Neutrophil (primary cell): ENCODE data around the gene IGFL1.
"Not testable (repeated sequence)": the region's sequence is repeated elsewhere in the genome, so short reads cannot be mapped to it uniquely, and the experiment has no call there.

Experiments
- H3K27ac ChIP-seq: fragments of 200-600 bp; sonication (generic); 2 replicates; pipeline ENCODE4 v1.5.1; 2016; ENCODE audit warnings: mild to moderate bottlenecking, moderate library complexity
- H3K27me3 ChIP-seq: fragments of 200-600 bp; sonication (generic); 2 replicates; pipeline ENCODE4 v1.6.0; 2016; ENCODE audit warnings: mild to moderate bottlenecking
- H3K36me3 ChIP-seq: fragments of 200-600 bp; sonication (generic); 2 replicates; pipeline ENCODE4 v1.5.1; 2017
- H3K4me1 ChIP-seq, 2 experiments: fragments of 200-600 bp in 1 of 2; sonication (generic) in 1 of 2; 1 replicate in 1 of 2; 2 replicates in 1 of 2; pipeline versions ENCODE4 v1.5.1 to v1.6.1; 2013 to 2016; ENCODE audit warnings: low read depth in 1 of 2, low read length in 1 of 2, mild to moderate bottlenecking in 1 of 2, moderate library complexity in 1 of 2; ENCODE audit not compliant: control insufficient read depth in 1 of 2, insufficient read depth in 1 of 2
- H3K4me3 ChIP-seq, 2 experiments: fragments of 200-600 bp in 1 of 2; sonication (generic) in 1 of 2; 1 replicate in 1 of 2; 2 replicates in 1 of 2; pipeline ENCODE4 v1.5.1; 2013 to 2016; ENCODE audit warnings: low read depth in 1 of 2, low read length in 1 of 2, mild to moderate bottlenecking in 1 of 2, moderate library complexity in 1 of 2
- H3K9me3 ChIP-seq: fragments of 200-600 bp; sonication (generic); 2 replicates; pipeline ENCODE4 v1.5.1; 2016
- TF ChIP-seq, protein P1 (sequence below): fragments of 200-600 bp; sonication (generic); IDR thresholded peaks from 2 replicates; pipeline ENCODE4 v1.5.1; 2016; ENCODE audit warnings: antibody characterized with exemption

Gene IGFL1

DNA sequence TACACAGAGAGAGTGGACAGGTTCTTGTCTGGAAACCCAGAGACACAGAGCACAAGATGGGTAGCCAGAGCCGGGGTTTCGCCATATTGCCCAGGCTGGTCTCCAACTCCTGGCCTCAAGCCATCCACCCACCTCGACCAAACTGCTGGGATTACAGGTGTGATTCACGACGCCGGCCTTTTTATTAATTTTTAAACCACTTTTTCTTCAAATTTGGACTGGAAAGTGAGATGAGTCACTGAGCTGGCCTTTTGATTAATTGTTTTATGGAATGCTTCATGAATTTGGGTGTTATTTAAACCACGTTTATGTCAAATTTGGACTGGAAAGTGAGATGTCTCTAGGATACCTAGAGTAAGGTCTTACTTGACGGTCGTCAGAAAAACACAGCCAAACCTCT, 12.1 kb upstream of the IGFL1 start:
- Histone ChIP-seq H3K4me1 (no peaks in the 10 kb centered on the region), H3K36me3 (no peaks in the 10 kb centered on the region), H3K27me3 (peaks cover 26% of the 10 kb centered on the region), H3K9me3 (no peaks in the 10 kb centered on the region), H3K27ac (no peak overlapping the region), H3K4me3 (no peak overlapping the region)
- TF ChIP-seq, protein P1, sequence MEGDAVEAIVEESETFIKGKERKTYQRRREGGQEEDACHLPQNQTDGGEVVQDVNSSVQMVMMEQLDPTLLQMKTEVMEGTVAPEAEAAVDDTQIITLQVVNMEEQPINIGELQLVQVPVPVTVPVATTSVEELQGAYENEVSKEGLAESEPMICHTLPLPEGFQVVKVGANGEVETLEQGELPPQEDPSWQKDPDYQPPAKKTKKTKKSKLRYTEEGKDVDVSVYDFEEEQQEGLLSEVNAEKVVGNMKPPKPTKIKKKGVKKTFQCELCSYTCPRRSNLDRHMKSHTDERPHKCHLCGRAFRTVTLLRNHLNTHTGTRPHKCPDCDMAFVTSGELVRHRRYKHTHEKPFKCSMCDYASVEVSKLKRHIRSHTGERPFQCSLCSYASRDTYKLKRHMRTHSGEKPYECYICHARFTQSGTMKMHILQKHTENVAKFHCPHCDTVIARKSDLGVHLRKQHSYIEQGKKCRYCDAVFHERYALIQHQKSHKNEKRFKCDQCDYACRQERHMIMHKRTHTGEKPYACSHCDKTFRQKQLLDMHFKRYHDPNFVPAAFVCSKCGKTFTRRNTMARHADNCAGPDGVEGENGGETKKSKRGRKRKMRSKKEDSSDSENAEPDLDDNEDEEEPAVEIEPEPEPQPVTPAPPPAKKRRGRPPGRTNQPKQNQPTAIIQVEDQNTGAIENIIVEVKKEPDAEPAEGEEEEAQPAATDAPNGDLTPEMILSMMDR: no peak

DNA sequence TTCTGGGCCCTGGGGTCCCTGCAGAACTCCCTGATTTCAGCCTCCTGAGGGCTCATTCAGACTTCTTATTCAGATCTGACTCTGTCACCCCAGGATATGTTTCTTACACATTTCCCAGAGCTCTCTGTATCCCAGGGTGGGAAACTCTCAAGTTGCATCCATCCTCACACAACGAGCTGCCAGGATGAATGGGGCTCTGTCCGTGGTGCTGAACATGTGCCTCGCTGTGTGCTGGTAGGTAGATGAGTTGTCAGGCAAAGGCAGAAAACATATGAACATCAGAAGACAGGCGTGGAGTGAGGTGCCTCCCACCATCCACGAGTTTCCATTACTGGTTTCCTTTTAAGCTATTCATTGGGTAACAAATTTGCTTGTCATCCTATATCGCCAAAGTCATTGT, 11.4 kb upstream of the IGFL1 start:
- Histone ChIP-seq H3K9me3 (no peaks in the 10 kb centered on the region), H3K27me3 (peaks cover 29% of the 10 kb centered on the region), H3K36me3 (no peaks in the 10 kb centered on the region), H3K27ac (no peak overlapping the region), H3K4me3 (no peak overlapping the region), H3K4me1 (no peaks in the 10 kb centered on the region)
- TF ChIP-seq, protein P1: no peak

DNA sequence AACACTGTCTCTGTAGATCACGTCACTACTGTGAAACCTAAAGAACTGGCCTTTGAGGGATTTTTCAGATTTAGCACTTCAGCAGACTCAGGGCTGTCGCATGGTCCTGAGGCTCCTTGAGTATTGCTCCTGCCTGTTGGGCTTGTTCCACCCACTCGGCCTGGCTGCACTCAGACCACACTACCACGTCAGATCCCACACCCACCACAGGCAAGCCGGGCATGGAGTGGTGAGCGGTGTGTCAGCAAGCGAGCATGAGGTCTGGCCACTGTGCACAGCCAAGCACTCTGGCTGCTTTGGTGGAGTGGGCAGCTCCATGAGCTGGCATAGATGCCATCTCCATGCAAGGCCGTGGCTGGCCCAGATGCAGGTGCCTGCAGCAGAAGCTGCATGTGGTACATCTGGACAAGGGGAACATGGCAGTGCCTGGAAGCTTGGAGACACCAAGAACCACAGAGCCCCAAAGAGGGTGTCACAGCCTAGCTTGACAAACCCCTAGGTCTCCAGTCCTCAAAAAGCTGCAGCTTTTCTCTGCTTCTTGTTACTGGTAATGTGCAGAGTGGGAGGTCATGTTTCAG, 9.4 kb upstream of the IGFL1 start:
- no peak overlapping the region for H3K27ac ChIP-seq
- H3K4me3 ChIP-seq: no peak overlapping the region
- no peaks in the 10 kb centered on the region for H3K9me3 ChIP-seq
- TF ChIP-seq, protein P1: no peak
- no peaks in the 10 kb centered on the region for H3K36me3 ChIP-seq
- peaks cover 29% of the 10 kb centered on the region for H3K27me3 ChIP-seq
- no peaks in the 10 kb centered on the region for H3K4me1 ChIP-seq

DNA sequence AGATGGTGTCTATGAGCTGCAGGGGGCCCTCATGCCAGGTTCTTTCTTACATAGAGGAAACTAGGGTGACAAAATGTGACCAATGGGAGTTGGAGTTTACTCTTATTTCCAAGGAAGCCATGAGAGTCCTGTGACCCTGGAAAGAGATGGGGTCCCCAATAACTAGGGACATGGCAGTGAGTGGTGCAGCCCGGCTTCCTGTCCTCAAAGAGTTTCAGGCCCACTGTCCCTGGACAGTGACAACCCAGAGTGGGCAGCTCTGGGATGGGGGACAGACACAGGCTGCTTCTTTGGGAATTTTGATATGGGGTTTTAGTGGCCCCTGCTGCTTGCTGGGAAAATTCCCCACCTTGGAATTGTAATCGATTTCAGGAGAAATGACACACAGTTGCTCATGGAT, 8.4 kb upstream of the IGFL1 start:
- peaks cover 40% of the 10 kb centered on the region for H3K27me3 ChIP-seq
- no peak overlapping the region for H3K27ac ChIP-seq
- H3K9me3 ChIP-seq: no peaks in the 10 kb centered on the region
- H3K36me3 ChIP-seq: no peaks in the 10 kb centered on the region
- H3K4me3 ChIP-seq: no peak overlapping the region
- H3K4me1 ChIP-seq: no peaks in the 10 kb centered on the region
- TF ChIP-seq, protein P1: no peak

DNA sequence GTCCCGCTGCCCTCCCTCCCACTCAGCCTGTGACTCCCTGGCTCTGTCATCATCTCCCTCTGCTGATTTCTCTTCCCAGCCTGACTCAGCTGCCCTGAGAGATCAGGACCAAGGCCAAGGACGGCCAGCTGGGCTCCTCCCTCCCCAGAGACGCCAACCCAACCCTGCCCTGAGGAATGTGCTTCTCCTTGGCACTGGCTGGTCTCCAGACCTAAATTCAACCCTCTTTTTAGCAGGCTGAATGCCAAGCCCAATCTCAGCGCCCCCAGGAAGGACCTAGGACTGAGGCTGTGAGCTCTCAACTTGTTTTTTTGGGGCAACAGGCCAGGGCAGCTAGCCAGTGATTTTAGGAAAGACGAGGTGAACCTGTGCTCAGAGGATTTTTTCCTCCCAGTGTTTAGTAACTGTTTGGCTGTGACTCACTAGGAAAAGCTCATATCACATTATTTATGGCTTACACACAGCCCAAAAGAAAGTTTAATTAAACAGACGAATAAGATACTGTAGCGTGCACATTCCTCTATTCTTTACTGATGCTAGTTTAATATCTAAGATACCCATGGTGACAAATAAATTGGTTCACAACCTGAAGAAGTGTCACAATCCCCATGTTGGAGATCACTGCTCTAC, 7.4 kb upstream of the IGFL1 start:
- H3K4me1 ChIP-seq: no peaks in the 10 kb centered on the region
- no peak overlapping the region for H3K27ac ChIP-seq
- no peak overlapping the region for H3K4me3 ChIP-seq
- H3K27me3 ChIP-seq: peaks cover 49% of the 10 kb centered on the region
- no peaks in the 10 kb centered on the region for H3K36me3 ChIP-seq
- H3K9me3 ChIP-seq: no peaks in the 10 kb centered on the region
- TF ChIP-seq, protein P1: no peak

DNA sequence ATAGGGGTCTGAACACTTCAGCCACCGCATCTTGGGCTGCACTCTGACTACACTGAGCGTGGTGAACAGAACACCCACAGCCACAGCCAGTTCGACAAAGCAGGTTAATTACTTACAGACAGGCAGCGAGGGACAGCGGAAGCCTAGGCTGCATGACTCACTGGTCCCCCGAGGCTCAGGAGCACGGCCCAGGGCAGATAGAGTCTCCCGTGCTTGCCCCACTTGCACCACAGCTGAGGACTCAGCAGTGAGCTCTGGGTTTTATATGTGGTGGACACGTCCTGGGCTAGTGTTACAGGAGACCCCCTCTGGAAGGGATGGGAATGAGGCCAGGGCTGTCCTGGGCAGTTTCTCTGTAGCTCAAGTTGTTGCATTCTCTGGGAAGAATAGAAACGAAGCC, 5.8 kb upstream of the IGFL1 start:
- H3K27ac ChIP-seq, H3K9me3 ChIP-seq, H3K4me1 ChIP-seq, H3K36me3 ChIP-seq, H3K4me3 ChIP-seq: not testable (repeated sequence)
- H3K27me3 ChIP-seq: peaks cover 64% of the 10 kb centered on the region
